CD4-positive, alpha-beta T cell treated with Interleukin-10 for 1 hour (primary cell): ENCODE measurements around the gene SH3BGR.

ENCODE experiments used
- DNase-seq: peaks from one replicate; pipeline ENCODE4 v3.0.0-alpha.2; 2020

SH3BGR gene

GRCh38 chr21:39461419-39461818, 9.6 kb downstream of the SH3BGR start:
- DNase-seq, result no peak

- DNase-seq, result no peak
Measured at GRCh38 chr21:39463308-39463707, 11.5 kb downstream of the SH3BGR start.

GRCh38 chr21:39466584-39466983, 14.8 kb downstream of the SH3BGR start:
- DNase-seq, result no peak

GRCh38 chr21:39467746-39468145, 16.0 kb downstream of the SH3BGR start:
- DNase-seq, result no peak

- no peak for DNase-seq
Measured at GRCh38 chr21:39468559-39468958, 16.8 kb downstream of the SH3BGR start.

- DNase-seq, result no peak
Measured at GRCh38 chr21:39471598-39471997, 19.8 kb downstream of the SH3BGR start.

GRCh38 chr21:39472786-39473185, 21.0 kb downstream of the SH3BGR start:
- DNase-seq, result no peak

- DNase-seq, result no peak
Measured at GRCh38 chr21:39474611-39475010, 22.8 kb downstream of the SH3BGR start.

GRCh38 chr21:39479164-39479813, 27.5 kb downstream of the SH3BGR start:
- DNase-seq, result no peak

GRCh38 chr21:39479814-39480182, 28.0 kb downstream of the SH3BGR start:
- no peak for DNase-seq

GRCh38 chr21:39480271-39480670, 28.5 kb downstream of the SH3BGR start:
- no peak for DNase-seq

- no peak for DNase-seq
Measured at GRCh38 chr21:39481886-39482285, 30.1 kb downstream of the SH3BGR start.

- no peak for DNase-seq
Measured at GRCh38 chr21:39483917-39484316, 32.1 kb downstream of the SH3BGR start.

GRCh38 chr21:39484711-39485276, 33.0 kb downstream of the SH3BGR start:
- no peak for DNase-seq

- DNase-seq, result no peak
Measured at GRCh38 chr21:39489380-39489924, 37.7 kb downstream of the SH3BGR start.

- no peak for DNase-seq
Measured at GRCh38 chr21:39499156-39499555, 47.4 kb downstream of the SH3BGR start.

GRCh38 chr21:39502631-39503030, 50.9 kb downstream of the SH3BGR start:
- DNase-seq, result no peak

- no peak for DNase-seq
Measured at GRCh38 chr21:39503123-39503762, 51.5 kb downstream of the SH3BGR start.

GRCh38 chr21:39504230-39504629, 52.5 kb downstream of the SH3BGR start:
- no peak for DNase-seq

- no peak for DNase-seq
Measured at GRCh38 chr21:39510240-39510639, 58.5 kb downstream of the SH3BGR start.

- no peak for DNase-seq
Measured at GRCh38 chr21:39511102-39511501, 59.3 kb downstream of the SH3BGR start.

GRCh38 chr21:39513735-39514134, 62.0 kb downstream of the SH3BGR start:
- no peak for DNase-seq

- DNase-seq, result no peak
Measured at GRCh38 chr21:39515684-39516472, 64.1 kb downstream of the SH3BGR start.
